Keratinocyte (primary cell): ENCODE data around the gene AFAP1L2.

Experiments
- EZH2 ChIP-seq: IDR thresholded peaks from one replicate; pipeline ENCODE4 v1.6.1; 2012; ENCODE audit warnings: inconsistent platforms, mild to moderate bottlenecking, low read length, moderate library complexity
- TF ChIP-seq, protein P1 (sequence below), 3 experiments: IDR thresholded peaks in 1 of 3; conservative IDR thresholded peaks in 1 of 3; optimal IDR thresholded peaks in 1 of 3; 2 replicates in 2 of 3; 3 replicates in 1 of 3; pipeline versions ENCODE3 to v1.5.1; 2011; ENCODE audit warnings: low read length in 3 of 3, mild to moderate bottlenecking in 3 of 3, moderate library complexity in 2 of 3, control low read depth in 1 of 3, inconsistent platforms in 1 of 3; ENCODE audit not compliant: insufficient read depth in 2 of 3; ENCODE audit errors: extremely low read depth in 1 of 3

DNA sequence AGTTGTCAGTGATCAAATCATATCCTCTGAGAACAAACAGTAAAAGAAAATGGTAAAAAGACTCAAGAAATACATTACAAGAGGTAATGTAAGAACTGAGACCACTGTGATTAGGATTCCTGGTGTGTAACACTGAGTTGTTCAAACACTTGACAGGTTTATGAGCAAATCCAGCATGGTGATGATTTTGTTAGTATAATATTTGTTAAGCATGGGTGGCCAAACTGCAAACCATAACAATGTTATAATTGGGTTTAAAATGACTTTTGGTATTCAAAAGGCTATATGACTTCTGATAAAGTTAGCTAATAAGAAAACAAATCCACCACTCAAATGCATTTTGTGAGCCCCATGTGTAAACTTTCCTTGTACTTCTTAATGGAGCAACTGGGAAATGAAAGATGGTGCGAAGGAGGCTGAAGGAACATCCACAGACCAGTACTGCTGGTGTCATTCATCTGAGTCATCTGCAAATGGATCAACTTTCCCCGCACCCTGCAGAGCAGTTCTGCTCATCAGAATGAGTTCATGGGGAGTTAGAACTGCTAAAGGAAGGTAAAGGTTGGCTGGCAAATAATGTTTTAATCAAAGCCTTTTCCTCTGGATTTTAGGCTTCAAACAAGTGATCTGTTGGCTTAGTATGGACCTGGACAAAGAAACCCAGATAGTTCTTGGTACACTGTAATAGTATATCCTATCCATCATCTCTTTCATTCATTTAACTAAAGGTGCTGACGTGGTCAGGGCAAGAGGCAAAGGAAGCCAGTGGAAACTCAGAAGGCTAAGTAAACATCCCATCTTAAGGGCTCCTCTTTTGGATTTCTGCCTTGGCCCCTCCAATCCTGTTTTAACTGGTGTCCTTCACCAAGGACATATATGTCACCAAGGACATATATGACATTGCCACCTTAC is 45.0 kb downstream of the AFAP1L2 start:
- TF ChIP-seq, protein P1, sequence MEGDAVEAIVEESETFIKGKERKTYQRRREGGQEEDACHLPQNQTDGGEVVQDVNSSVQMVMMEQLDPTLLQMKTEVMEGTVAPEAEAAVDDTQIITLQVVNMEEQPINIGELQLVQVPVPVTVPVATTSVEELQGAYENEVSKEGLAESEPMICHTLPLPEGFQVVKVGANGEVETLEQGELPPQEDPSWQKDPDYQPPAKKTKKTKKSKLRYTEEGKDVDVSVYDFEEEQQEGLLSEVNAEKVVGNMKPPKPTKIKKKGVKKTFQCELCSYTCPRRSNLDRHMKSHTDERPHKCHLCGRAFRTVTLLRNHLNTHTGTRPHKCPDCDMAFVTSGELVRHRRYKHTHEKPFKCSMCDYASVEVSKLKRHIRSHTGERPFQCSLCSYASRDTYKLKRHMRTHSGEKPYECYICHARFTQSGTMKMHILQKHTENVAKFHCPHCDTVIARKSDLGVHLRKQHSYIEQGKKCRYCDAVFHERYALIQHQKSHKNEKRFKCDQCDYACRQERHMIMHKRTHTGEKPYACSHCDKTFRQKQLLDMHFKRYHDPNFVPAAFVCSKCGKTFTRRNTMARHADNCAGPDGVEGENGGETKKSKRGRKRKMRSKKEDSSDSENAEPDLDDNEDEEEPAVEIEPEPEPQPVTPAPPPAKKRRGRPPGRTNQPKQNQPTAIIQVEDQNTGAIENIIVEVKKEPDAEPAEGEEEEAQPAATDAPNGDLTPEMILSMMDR (optimal IDR thresholded peaks at IDR 0.05 in 1 of 3, IDR thresholded peaks at IDR 0.05 in 1 of 3, conservative IDR thresholded peaks at IDR 0.05 in 1 of 3; ENCODE audit: extremely low read depth in 1 of 3, insufficient read depth in 2 of 3, low read length in 3 of 3) = no peak
- TF ChIP-seq EZH2 = no peak
